DMS114 treated with DMSO at 0.1 percent for 48 hours (cell line): ENCODE results near the gene PCDHB2.
"Not testable (repeated sequence)": the region's sequence is repeated elsewhere in the genome, so short reads cannot be mapped to it uniquely, and the experiment has no call there.

Experiments used
- DNase-seq: peaks from one replicate; lab custom pipeline; 2025; ENCODE audit not compliant: unreplicated experiment; lab: John Stamatoyannopoulos, UW

PCDHB2 gene

DNA sequence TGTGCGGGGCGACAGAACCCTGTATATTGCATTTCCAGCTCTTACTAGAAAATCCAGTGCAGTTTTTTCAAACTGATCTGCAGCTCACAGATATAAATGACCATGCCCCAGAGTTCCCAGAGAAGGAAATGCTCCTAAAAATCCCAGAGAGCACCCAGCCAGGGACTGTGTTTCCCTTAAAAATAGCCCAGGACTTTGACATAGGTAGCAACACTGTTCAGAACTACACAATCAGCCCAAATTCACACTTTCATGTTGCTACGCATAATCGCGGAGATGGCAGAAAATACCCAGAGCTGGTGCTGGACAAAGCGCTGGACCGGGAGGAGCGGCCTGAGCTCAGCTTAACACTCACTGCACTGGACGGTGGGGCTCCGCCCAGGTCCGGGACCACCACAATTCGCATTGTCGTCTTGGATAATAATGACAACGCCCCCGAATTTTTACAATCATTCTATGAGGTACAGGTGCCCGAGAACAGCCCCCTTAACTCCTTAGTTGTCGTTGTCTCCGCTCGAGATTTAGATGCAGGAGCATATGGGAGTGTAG is 41.4 kb downstream of the PCDHB2 start:
- DNase-seq = no peak

DNA sequence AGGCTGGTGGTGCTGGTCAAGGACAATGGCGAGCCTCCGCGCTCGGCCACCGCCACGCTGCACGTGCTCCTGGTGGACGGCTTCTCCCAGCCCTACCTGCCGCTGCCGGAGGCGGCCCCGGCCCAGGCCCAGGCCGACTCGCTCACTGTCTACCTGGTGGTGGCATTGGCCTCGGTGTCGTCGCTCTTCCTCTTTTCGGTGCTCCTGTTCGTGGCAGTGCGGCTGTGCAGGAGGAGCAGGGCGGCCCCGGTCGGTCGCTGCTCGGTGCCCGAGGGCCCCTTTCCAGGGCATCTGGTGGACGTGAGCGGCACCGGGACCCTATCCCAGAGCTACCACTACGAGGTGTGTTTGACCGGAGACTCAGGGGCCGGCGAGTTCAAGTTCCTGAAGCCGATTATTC is 42.9 kb downstream of the PCDHB2 start:
- not testable (repeated sequence) for DNase-seq
